Measurements from ENCODE around the gene FFAR4. TPM values are rescaled to one million over a fixed set of nuclear protein-coding genes. Genes with fewer than 3 reads are reported as not detected.

FFAR4 gene
- total RNA-seq, 2 donors from 2014 or later, result 1.3 TPM; not detected in 1

DNA sequence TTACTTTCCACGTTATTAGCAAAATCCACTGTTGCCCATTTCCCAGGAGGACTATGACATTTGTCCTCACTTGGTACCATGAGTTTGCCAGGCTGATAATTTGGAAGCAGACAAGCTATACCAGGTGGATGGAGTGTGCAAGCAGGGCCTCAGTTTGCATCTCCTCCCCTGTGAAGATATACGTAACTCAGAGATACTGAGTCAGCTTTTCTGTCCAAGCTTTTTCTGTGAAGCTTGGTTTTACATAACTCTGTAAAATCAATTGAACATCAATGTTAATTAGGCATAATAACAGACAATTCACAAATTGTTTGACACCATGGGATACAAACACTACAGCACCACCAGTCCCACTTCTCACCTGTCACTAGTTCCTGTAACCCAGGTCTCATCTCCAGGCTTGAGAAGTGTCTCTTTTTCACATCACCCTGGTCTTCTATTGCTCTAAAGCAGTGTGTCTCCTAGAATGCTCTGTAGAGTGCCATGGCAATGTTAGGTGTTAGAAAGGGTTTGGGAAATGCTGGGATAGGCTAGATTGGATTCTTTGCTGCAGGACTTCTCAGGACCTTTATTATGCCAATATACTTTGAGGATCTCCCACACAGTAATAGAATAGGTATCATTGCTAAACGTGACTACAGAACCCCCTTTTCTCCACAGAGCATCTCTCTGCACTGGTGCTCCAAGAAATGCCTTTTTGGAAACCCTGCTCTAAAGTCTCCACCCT lies 13.7 kb downstream of the FFAR4 start:
- DNase-seq (ENCODE audit: low spot score), result no peak
- Histone ChIP-seq H3K27me3 (replicated peaks; ENCODE audit: insufficient read depth) (no peaks in the 10 kb centered on the region), H3K4me3 (no peak overlapping the region), H3K9me3 (no peaks in the 10 kb centered on the region), H3K36me3 (no peaks in the 10 kb centered on the region), H3K27ac (no peak overlapping the region), H3K4me1 (ENCODE audit: control insufficient read depth in 1 of 2, low read depth in 2 of 2) (no peaks in the 10 kb centered on the region)
- ATAC-seq (ENCODE audit: insufficient number of reproducible peaks, low FRiP score, low read depth), result no peak
- TF ChIP-seq, protein P1, sequence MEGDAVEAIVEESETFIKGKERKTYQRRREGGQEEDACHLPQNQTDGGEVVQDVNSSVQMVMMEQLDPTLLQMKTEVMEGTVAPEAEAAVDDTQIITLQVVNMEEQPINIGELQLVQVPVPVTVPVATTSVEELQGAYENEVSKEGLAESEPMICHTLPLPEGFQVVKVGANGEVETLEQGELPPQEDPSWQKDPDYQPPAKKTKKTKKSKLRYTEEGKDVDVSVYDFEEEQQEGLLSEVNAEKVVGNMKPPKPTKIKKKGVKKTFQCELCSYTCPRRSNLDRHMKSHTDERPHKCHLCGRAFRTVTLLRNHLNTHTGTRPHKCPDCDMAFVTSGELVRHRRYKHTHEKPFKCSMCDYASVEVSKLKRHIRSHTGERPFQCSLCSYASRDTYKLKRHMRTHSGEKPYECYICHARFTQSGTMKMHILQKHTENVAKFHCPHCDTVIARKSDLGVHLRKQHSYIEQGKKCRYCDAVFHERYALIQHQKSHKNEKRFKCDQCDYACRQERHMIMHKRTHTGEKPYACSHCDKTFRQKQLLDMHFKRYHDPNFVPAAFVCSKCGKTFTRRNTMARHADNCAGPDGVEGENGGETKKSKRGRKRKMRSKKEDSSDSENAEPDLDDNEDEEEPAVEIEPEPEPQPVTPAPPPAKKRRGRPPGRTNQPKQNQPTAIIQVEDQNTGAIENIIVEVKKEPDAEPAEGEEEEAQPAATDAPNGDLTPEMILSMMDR (IDR thresholded peaks at IDR 0.05), result no peak

DNA sequence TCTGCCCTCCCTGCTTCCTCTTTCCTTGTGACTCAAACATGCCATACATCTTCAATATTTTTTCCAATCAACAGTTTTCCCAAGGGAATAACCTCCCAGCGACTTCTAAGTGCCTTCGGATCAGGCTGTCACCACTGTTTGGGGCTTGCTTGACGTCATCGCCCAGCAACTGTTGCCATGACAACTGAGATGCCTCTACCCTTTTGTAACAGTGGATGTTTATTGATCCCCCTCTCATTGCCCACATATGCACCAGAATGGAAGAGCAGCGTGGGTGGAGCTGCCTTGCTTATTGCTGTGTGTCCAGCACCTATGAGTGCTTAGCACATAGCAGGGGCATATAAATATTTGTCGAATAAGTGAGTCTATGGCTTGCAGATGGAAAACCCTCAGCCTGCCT lies 14.4 kb downstream of the FFAR4 start:
- TF ChIP-seq, protein P1 (IDR thresholded peaks at IDR 0.05), result no peak
- no peaks in the 10 kb centered on the region for H3K36me3 ChIP-seq
- no peak overlapping the region for H3K4me3 ChIP-seq
- no peaks in the 10 kb centered on the region for H3K27me3 ChIP-seq (replicated peaks; ENCODE audit: insufficient read depth)
- no peak for ATAC-seq (ENCODE audit: insufficient number of reproducible peaks, low FRiP score, low read depth)
- H3K9me3 ChIP-seq, result no peaks in the 10 kb centered on the region
- H3K4me1 ChIP-seq (ENCODE audit: control insufficient read depth in 1 of 2, low read depth in 2 of 2), result no peaks in the 10 kb centered on the region
- no peak for DNase-seq (ENCODE audit: low spot score)
- H3K27ac ChIP-seq, result no peak overlapping the region

DNA sequence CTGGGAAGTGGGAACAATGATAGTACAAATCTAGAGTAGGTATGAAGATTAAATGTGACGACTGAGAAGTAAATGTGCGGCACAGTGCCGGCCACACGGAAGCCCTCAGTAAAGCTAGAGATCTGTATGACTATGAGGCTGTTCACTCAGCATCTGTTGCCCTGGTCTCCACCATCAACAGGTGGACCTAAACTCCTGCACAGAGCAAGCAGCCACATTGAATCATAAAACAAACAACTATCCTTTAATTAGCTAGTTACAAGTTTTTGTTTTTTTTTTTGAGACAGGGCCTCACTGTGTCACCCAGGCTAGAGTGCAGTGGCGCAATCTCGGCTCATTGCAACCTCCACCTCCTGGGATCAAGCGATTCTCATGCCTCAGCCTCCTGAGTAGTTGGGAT lies 18.0 kb downstream of the FFAR4 start:
- H3K27me3 ChIP-seq (replicated peaks; ENCODE audit: insufficient read depth), result no peaks in the 10 kb centered on the region
- H3K9me3 ChIP-seq, result no peaks in the 10 kb centered on the region
- H3K4me3 ChIP-seq, result no peak overlapping the region
- no peaks in the 10 kb centered on the region for H3K36me3 ChIP-seq
- DNase-seq (ENCODE audit: low spot score), result no peak
- no peak for ATAC-seq (ENCODE audit: insufficient number of reproducible peaks, low FRiP score, low read depth)
- H3K4me1 ChIP-seq (ENCODE audit: control insufficient read depth in 1 of 2, low read depth in 2 of 2), result no peaks in the 10 kb centered on the region
- no peak overlapping the region for H3K27ac ChIP-seq
- TF ChIP-seq, protein P1 (IDR thresholded peaks at IDR 0.05), result no peak

DNA sequence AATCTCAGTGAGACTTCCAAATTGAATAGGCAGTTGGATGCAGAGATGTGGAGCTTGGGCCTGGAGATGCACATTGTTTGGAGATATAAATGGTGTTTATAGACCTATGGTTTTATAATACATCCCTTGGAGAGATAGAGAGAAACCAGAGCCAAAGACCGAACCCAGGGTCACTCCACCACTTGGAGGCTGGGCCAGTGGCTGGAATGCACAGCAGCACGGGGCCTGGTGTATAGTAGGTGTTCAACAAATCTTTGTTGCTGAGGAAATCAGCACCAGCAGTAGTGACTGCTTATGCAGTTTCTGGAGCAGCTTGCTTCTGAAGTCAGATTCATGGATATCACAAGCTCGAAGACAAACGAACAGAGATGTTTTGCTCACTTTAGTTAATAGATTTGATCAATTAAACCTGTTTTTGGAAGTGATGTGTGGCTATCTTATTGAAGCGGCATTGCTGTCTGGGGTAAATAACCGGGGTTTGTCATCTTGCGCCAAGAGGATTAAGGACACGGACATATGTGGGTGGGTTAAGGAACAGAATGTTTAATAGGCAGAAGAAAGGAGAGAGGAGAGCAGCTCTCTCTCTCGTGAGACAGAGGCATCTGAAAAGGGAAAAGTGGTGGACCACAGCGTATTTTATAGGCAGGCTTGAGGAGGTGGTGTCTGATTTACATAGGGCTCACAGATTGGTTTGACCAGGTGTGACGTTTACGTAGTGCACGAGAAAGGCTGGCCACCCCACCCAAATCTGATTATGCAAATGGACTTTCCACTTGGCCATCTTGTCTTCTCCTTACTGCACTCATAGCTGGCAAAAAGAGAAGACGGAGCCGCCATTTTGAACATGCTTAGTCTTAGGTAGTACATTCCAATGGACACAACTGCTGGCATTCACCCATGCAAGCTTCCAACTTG lies 23.4 kb downstream of the FFAR4 start:
- ATAC-seq (ENCODE audit: insufficient number of reproducible peaks, low FRiP score, low read depth), result no peak
- TF ChIP-seq, protein P1 (IDR thresholded peaks at IDR 0.05), result no peak
- H3K27ac ChIP-seq, result no peak overlapping the region

DNA sequence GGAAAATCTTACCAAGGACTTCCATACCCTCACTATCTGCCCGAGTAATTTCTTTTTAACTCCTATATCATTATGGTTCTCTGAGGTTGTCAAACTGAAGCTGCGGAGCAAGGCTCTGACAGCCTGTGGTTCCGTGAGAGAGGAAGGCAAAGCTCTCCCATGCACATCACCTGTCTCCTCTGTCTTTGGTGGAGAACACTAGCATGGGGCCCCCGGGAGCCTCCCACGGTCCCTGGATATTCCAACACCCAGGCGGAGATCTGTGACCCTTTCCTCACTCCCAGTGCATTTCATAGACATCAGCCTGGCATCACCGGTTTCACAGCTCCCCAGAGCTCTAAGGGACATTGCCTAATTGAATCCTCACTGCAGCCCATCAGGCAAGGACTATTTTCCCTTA lies 24.2 kb downstream of the FFAR4 start:
- H3K4me1 ChIP-seq (ENCODE audit: control insufficient read depth in 1 of 2, low read depth in 2 of 2), result no peaks in the 10 kb centered on the region
- no peaks in the 10 kb centered on the region for H3K36me3 ChIP-seq
- H3K4me3 ChIP-seq, result no peak overlapping the region
- H3K27me3 ChIP-seq (replicated peaks; ENCODE audit: insufficient read depth), result no peaks in the 10 kb centered on the region
- DNase-seq (ENCODE audit: low spot score) (no peak), ATAC-seq (ENCODE audit: insufficient number of reproducible peaks, low FRiP score, low read depth) (no peak)
- no peaks in the 10 kb centered on the region for H3K9me3 ChIP-seq
- H3K27ac ChIP-seq, result no peak overlapping the region
- TF ChIP-seq, protein P1 (IDR thresholded peaks at IDR 0.05), result no peak

More for the DNA sequence above, 23.4 kb downstream of the FFAR4 start:
- no peak overlapping the region for H3K4me3 ChIP-seq
- H3K36me3 ChIP-seq, result no peaks in the 10 kb centered on the region
- no peaks in the 10 kb centered on the region for H3K4me1 ChIP-seq (ENCODE audit: control insufficient read depth in 1 of 2, low read depth in 2 of 2)
- H3K27me3 ChIP-seq (replicated peaks; ENCODE audit: insufficient read depth), result no peaks in the 10 kb centered on the region
- no peak for DNase-seq (ENCODE audit: low spot score)
- H3K9me3 ChIP-seq, result no peaks in the 10 kb centered on the region
